ENCODE data around the gene NUCB1. TPM values are rescaled to one million over a fixed set of nuclear protein-coding genes. Genes with fewer than 3 reads are reported as not detected.
A peak's percentile ranks its signal among the peaks of the same experiment; 100 is the strongest.

NUCB1 gene
- total and polyA plus RNA-seq, 9 of the 15 experiments (the other 6 are each of a cell fraction or from before 2014, with no cell fraction given) = 3.1 to 153 (median 71.7) TPM

- no peak for TF ChIP-seq ZFP91 (CRISPR knock-in tag; IDR thresholded peaks at IDR 0.05)
- TF ChIP-seq ETS2 (tag; IDR thresholded peaks at IDR 0.05; ENCODE audit: borderline replicate concordance, poor library complexity, severe bottlenecking) = no peak
- TF ChIP-seq BHLHE40 (IDR thresholded peaks at IDR 0.05; ENCODE audit: low read length) = peak; percentile 36; the same call in 1 of the 2 replicates
- TF ChIP-seq RBBP5 (IDR thresholded peaks at IDR 0.05; ENCODE audit: borderline replicate concordance, insufficient read depth, low read length, poor library complexity, severe bottlenecking) = peak; percentile 35
- TF ChIP-seq SMAD4 (CRISPR knock-in tag; conservative IDR thresholded peaks at IDR 0.05) = 0 out of 2 replicates have a peak, but pooled peaks have one; percentile 22
- peak; percentile 26 to 42 for TF ChIP-seq RAD21 (CRISPR knock-in tag; conservative IDR thresholded peaks at IDR 0.05 in 1 of 2, IDR thresholded peaks at IDR 0.05 in 1 of 2)
- peak; percentile 14 to 95 for TF ChIP-seq AFF1 (IDR thresholded peaks at IDR 0.05; ENCODE audit: low read depth in 1 of 2, partially characterized antibody in 2 of 2)
- TF ChIP-seq TOE1 (IDR thresholded peaks at IDR 0.05; ENCODE audit: borderline replicate concordance) = no peak
- TF ChIP-seq TOE1 (CRISPR knock-in tag; IDR thresholded peaks at IDR 0.05; ENCODE audit: borderline replicate concordance, low read depth) = no peak
- TF ChIP-seq, protein P1, sequence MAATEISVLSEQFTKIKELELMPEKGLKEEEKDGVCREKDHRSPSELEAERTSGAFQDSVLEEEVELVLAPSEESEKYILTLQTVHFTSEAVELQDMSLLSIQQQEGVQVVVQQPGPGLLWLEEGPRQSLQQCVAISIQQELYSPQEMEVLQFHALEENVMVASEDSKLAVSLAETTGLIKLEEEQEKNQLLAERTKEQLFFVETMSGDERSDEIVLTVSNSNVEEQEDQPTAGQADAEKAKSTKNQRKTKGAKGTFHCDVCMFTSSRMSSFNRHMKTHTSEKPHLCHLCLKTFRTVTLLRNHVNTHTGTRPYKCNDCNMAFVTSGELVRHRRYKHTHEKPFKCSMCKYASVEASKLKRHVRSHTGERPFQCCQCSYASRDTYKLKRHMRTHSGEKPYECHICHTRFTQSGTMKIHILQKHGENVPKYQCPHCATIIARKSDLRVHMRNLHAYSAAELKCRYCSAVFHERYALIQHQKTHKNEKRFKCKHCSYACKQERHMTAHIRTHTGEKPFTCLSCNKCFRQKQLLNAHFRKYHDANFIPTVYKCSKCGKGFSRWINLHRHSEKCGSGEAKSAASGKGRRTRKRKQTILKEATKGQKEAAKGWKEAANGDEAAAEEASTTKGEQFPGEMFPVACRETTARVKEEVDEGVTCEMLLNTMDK (IDR thresholded peaks at IDR 0.05; ENCODE audit: borderline replicate concordance, insufficient read depth, low read depth, low read length, poor library complexity, severe bottlenecking) = peak; percentile 53
- TF ChIP-seq ZFX (CRISPR knock-in tag; IDR thresholded peaks at IDR 0.05) = peak; percentile 29; the same call in 1 of the 2 replicates
- no peak for TF ChIP-seq NFIX (CRISPR knock-in tag; IDR thresholded peaks at IDR 0.05; ENCODE audit: low read depth)
- peak; percentile 55 for TF ChIP-seq TCF3 (CRISPR knock-in tag; IDR thresholded peaks at IDR 0.05)
- no peak for TF ChIP-seq ZNF263 (CRISPR knock-in tag; IDR thresholded peaks at IDR 0.05; ENCODE audit: borderline replicate concordance)
- TF ChIP-seq DEAF1 (CRISPR knock-in tag; IDR thresholded peaks at IDR 0.05) = peak; percentile 94
- TF ChIP-seq NFYB (IDR thresholded peaks at IDR 0.05; ENCODE audit: extremely low read depth, insufficient read length) = peak; percentile 96
Observed at GRCh38 chr19:48899781-48900476, at the start of gene NUCB1 (continued).
